Transverse colon (tissue), 4 donors: Measurements from ENCODE around the gene RGR.

ENCODE experiments used
- EP300 ChIP-seq: sonication (generic); formaldehyde crosslinking; IDR thresholded peaks from one replicate; pipeline ENCODE4 v1.6.1; 2017; ENCODE audit warnings: antibody characterized with exemption, low read depth
- POLR2A ChIP-seq: fragments of 450-650 bp; IDR thresholded peaks from one replicate; pipeline ENCODE4 v1.6.1; 2016; ENCODE audit warnings: antibody characterized with exemption, mild to moderate bottlenecking, moderate library complexity
- POLR2AphosphoS5 ChIP-seq, 3 donors: sonication (generic); formaldehyde crosslinking; IDR thresholded peaks; one replicate each; pipeline ENCODE4 v1.6.1; 2016; ENCODE audit warnings: antibody characterized with exemption in 3 of 3
- TF ChIP-seq, protein P1 (sequence below), 5 experiments: fragments of 200-600 bp in 3 of 5; fragments of 450-650 bp in 2 of 5; sonication (generic) in 3 of 5; IDR thresholded peaks; 1 replicate in 2 of 5; 2 replicates in 3 of 5; pipeline ENCODE4 v1.5.1; 2016 to 2017; ENCODE audit warnings: antibody characterized with exemption in 5 of 5, inconsistent platforms in 3 of 5, mild to moderate bottlenecking in 2 of 5, moderate library complexity in 1 of 5

DNA sequence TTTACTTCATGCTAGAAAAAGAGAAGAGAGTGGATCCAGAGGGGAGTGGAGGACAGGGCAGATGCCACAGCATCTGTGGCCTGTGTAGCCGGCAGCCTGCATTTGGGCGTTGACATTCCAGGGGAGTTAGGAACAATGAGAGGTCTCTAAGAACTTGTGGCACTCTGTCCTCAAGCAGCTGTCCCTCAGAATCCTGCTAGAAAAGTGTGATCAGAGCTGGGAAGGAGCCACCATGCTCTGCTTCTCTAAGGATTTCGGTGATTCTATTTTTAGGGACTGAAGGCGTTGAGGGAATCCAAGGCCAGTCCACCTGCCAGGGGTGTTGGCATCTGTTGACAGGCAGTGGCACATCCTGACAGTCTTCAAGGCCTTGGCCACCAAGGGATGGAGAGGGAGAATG is 27.1 kb upstream of the RGR start:
- TF ChIP-seq, protein P1, sequence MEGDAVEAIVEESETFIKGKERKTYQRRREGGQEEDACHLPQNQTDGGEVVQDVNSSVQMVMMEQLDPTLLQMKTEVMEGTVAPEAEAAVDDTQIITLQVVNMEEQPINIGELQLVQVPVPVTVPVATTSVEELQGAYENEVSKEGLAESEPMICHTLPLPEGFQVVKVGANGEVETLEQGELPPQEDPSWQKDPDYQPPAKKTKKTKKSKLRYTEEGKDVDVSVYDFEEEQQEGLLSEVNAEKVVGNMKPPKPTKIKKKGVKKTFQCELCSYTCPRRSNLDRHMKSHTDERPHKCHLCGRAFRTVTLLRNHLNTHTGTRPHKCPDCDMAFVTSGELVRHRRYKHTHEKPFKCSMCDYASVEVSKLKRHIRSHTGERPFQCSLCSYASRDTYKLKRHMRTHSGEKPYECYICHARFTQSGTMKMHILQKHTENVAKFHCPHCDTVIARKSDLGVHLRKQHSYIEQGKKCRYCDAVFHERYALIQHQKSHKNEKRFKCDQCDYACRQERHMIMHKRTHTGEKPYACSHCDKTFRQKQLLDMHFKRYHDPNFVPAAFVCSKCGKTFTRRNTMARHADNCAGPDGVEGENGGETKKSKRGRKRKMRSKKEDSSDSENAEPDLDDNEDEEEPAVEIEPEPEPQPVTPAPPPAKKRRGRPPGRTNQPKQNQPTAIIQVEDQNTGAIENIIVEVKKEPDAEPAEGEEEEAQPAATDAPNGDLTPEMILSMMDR (IDR thresholded peaks at IDR 0.05): no peak
- no peak for TF ChIP-seq POLR2AphosphoS5 (IDR thresholded peaks at IDR 0.05)
- TF ChIP-seq POLR2A: no peak
- no peak for TF ChIP-seq EP300
